Measurements from ENCODE around the gene TMEM256.

TMEM256 gene

DNA sequence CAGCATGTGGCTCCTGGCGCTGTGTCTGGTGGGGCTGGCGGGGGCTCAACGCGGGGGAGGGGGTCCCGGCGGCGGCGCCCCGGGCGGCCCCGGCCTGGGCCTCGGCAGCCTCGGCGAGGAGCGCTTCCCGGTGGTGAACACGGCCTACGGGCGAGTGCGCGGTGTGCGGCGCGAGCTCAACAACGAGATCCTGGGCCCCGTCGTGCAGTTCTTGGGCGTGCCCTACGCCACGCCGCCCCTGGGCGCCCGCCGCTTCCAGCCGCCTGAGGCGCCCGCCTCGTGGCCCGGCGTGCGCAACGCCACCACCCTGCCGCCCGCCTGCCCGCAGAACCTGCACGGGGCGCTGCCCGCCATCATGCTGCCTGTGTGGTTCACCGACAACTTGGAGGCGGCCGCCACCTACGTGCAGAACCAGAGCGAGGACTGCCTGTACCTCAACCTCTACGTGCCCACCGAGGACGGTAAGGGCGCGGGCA lies 4.4 kb upstream of the TMEM256 start:
- no peak for DNase-seq (ENCODE audit: low read depth in 2 of 2)

GRCh38 chr17:7407485-7408251 lies 3.8 kb upstream of the TMEM256 start, which contains the start of gene NLGN2:
TSS of gene NLGN2 (plus strand) at chr17:7407845. CDS start at chr17:7408256, 411 bp downstream.
- no peak for DNase-seq (ENCODE audit: low read depth in 2 of 2)

- no peak for DNase-seq (ENCODE audit: low read depth in 2 of 2)
Observed at GRCh38 chr17:7407082-7407481, 3.2 kb upstream of the TMEM256 start.

- no peak for DNase-seq (ENCODE audit: low read depth in 2 of 2)
Observed at GRCh38 chr17:7406235-7406825, 2.4 kb upstream of the TMEM256 start.

DNA sequence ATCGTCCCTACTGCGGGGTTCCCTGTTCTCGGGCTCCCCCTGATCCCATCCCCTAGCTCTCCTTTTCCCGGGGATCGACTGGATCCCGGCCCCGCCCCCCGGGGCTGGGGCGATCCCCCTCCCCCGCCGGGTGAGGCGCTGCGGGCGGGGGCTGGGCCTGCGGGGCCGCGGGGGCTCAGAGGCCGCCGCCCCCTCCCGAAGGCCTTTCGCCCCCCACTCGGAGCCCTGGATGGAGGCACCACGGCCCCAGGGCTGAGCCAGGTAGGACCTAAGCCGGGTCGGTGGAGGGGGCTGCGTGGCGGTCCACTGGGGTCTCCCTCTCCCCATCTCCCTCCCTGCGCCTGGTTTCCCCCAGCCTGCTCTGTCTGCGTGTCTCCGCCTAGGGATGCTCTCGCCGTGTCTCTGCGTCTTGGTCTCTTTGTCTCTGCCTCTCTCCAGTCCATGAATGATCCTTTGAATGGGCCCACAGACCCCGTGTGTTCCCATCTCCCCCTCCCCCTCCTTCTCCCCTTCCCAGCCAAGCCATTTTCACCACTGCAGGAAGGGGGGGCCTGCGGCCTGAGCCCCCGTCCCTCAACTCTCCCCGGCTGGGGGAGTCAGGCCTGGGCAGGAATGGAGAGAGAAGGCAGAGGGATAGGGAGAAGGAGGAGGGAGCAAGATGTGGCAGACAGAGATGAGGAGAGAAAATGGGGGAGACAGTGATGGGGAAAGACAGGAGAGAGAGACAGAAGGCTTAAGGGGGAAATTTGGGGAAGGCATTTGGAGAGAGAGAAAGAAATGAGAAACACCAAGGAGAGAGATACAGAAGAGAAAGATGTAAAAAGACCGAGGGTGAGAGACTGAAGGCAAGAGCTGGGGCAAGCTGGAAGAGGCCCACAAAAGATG lies 1.7 kb upstream of the TMEM256 start:
- no peak for DNase-seq (ENCODE audit: low read depth in 2 of 2)

- peak in 1 of 2 donors; percentile 36 for DNase-seq (ENCODE audit: low read depth in 2 of 2)
Observed at GRCh38 chr17:7404737-7405349, 946 bp upstream of the TMEM256 start.

GRCh38 chr17:7403727-7403976 lies 245 bp downstream of the TMEM256 start:
- no peak for DNase-seq (ENCODE audit: low read depth in 2 of 2)

DNA sequence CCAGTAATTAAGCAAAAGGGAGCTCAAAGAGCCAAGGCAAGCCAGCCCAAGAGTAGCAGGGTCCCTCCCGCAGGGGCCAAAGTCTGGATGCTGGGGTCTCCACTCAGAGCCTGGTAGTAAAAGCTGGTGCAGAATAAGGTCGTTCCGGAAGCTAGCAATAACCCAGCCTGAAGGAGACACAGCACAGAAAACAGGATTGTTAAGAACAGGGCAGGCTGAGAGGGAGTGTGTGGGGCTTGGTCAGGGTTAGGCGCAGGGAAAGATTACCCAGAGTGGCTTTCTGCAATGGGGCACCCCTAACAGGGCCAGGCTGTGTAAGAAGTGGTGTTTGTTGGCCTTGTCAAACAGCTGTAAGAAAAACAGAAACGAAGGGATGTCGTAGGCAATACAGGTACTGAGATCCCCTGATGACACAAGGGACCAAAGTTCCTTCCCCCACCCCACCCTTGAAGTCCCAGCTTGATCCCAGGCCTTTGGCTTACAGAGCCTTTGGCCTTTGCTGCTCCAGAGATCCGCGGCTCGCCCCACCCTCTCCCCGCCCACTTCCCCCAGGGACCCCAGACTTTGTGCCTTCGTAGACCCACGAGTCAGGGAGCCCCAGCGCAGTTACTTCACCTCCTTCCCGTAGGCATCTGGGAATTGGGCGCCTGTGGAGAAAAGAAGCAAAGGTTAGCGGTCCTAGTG lies 712 bp downstream of the TMEM256 start:
- DNase-seq (ENCODE audit: low read depth in 2 of 2), result no peak

- no peak for DNase-seq (ENCODE audit: low read depth in 2 of 2)
Observed at GRCh38 chr17:7398612-7399011, 5.3 kb downstream of the TMEM256 start.

- DNase-seq (ENCODE audit: low read depth in 2 of 2), result no peak
Observed at GRCh38 chr17:7396147-7396546, 7.8 kb downstream of the TMEM256 start.

GRCh38 chr17:7394452-7395191 lies 9.3 kb downstream of the TMEM256 start, which contains the start of gene PLSCR3:
TSS of gene PLSCR3 (minus strand) at chr17:7394525. CDS start at chr17:7394110, 415 bp downstream.
- peak; percentile 46 to 64 for DNase-seq (ENCODE audit: low read depth in 2 of 2)

DNA sequence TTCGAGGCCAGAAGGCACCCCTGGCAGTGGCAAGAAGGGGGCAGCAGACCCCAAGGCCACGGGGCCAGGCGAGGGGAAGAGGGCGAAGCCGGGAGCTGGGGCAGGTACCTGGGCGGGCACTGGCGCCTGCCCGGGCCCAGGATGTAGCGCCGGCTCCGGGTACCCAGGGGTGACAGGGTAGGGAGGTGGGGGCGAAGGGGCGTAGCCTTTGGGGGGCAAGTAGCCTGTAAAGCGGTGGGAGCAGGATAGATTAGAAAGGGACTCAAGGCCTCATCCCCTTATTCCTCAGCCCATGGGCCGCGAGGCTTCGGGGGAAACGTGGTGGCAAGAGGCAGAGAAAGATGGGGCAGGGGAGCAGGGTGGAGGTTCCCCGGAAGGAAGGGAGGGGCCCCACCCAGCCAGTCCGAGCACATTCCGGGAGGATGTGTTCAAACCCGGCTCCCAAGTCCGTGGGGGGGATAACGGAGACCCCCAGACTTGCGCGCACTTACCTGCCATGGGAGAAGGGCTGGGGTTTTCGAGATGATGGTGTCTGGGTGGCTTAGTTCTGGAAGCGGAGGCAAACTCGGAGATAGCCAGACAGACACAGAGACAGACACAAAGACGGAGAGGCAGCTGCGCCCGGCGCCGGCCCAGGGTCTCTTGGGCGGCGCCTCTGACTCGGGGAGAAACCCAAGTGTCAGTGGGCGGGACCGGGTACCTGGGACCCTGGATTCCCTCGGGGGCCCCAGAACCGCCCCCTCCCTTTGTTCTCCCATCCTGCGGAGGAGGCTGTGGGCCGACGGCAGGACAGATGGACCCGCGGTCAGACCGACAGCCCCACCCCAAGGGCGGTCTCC lies 10.1 kb downstream of the TMEM256 start:
- peak; percentile 36 to 38 for DNase-seq (ENCODE audit: low read depth in 2 of 2)

- no peak for DNase-seq (ENCODE audit: low read depth in 2 of 2)
Observed at GRCh38 chr17:7392696-7393612, 10.9 kb downstream of the TMEM256 start.

DNA sequence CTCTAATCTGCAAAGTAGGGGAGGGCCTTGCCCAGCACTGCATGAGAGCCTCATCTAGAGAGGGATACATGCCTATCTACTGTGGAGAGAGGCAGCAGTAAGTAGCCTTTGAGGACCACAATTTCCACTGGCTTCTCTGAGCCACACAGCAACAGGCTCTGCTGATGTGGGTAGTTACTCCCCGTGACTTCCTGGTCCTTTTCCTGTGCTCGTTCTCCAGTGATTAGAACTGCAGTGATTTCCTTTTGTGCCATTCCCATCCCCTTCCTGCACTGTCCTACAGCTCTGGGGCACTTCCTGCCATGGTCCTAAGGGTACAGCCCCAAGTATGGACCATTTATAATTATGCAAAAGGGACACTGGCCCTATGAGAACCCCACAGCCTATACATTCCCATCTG lies 12.6 kb downstream of the TMEM256 start:
- DNase-seq (ENCODE audit: low read depth in 2 of 2), result no peak

DNA sequence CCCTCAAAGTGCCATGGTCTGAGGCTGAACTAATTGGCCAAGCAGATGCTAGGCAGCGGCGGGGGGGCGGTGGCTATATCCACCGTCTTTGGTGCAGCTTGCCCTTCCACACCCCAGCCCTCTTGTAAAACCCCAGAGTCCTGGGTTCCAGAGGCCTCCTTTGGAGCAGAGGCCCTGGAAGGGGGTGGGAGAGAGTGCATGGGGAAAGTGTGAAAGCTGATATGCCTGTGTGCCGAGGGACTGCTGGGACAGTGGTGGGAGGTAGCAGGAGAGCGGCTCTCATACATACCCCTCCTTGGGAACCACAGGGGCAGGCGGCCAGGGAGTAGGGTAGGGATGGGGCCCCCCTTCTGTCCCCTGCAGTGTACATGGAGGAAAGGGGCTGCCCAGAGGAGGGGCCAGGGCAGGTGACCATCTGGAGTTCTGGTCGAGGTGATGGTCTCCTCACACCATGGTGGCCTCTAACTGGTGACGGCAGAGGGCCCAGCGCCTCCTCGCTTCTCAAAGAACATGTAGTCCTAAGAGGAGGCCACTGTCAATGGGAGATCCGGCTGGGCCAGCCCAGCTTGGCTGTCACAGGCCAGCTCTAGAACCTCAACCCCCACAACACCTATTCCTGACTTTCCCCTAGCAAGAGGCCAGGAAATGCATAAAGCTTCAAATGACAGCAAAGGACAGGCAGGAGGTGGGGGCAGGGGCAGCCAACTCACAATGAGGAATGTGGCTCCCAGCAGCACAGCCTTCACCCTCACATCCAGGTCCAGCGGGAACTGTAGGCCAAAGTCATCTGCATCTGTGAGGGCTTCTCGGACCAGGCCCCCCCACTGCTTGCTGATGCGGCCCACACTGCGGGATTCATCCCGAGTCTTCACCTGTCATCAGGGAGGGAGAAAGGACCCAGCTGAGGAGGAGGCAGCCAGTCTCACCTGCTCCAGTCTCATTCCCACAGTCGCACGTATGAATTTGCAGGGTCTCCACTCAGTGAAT lies 13.7 kb downstream of the TMEM256 start:
- no peak for DNase-seq (ENCODE audit: low read depth in 2 of 2)

- DNase-seq (ENCODE audit: low read depth in 2 of 2), result no peak
Observed at GRCh38 chr17:7388856-7389255, 15.0 kb downstream of the TMEM256 start.

- no peak for DNase-seq (ENCODE audit: low read depth in 2 of 2)
Observed at GRCh38 chr17:7384489-7385081, 19.3 kb downstream of the TMEM256 start.
